Astrocyte (in vitro differentiated cells and primary cell): ENCODE measurements around the gene RBBP8.

Source experiments
- CTCF ChIP-seq: IDR thresholded peaks from 2 replicates; pipeline ENCODE4 v1.5.1; 2011; ENCODE audit warnings: low read depth, mild to moderate bottlenecking, inconsistent platforms, low read length, moderate library complexity; ENCODE audit not compliant: insufficient read depth
- EZH2 ChIP-seq: IDR thresholded peaks from 2 replicates; pipeline ENCODE4 v1.6.1; 2012; ENCODE audit warnings: mild to moderate bottlenecking, low read length, inconsistent platforms; ENCODE audit not compliant: insufficient read depth

GRCh38 chr18:22926454-22926853 lies 6.7 kb upstream of the RBBP8 start:
- TF ChIP-seq CTCF (no peak), EZH2 (no peak)
